GM18508 (cell line): ENCODE results near the gene SMIM27.

Experiments used
- ATAC-seq: cut with Tn5 transposase; IDR thresholded peaks from one replicate; pipeline ENCODE4 v1.9.1; 2021; ENCODE audit warnings: moderate number of reproducible peaks; ENCODE audit not compliant: insufficient read depth, unreplicated experiment

SMIM27 gene

DNA sequence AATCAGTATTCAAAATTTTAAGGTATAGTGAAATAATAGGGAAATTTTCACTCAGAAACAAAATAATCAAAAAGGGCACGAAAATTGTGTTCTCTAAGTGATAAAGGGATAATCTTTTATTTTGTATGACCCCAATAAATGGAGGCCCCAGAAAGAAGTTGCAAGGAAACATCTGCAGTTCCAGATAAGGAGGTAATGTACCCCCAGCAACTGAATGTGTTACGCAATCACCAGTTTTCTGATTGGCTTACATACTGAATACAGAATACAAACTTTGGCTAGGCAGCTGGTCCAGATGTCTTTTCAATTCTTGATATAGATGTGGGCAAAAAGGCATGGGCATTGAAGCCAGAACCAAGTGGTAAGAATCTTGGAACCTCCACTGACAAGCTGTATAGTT is 2.0 kb downstream of the SMIM27 start:
- no peak for ATAC-seq

GRCh38 chr9:32554591-32554990 is 2.5 kb downstream of the SMIM27 start:
- ATAC-seq = no peak

- no peak for ATAC-seq
Measured at GRCh38 chr9:32558408-32558934, 6.3 kb downstream of the SMIM27 start.

DNA sequence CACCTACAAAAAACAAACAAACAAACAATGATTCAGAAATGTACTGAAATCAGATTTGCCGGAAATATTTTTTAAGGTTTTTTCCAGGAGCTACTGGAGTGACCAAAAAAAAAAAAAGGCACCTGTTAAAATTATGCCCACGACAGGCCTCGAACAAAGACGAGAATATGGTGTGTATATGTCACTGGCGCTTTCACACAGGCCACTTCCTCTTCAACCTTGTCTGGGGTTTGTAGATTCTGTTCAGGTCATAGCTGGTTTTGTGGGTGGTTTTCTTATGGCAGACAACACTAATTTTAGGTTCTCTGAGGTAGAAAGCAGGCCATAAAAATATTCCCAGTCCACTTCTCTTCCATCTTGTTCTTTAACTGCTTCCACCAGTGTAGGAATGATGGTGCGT is 13.8 kb downstream of the SMIM27 start:
- ATAC-seq = no peak

DNA sequence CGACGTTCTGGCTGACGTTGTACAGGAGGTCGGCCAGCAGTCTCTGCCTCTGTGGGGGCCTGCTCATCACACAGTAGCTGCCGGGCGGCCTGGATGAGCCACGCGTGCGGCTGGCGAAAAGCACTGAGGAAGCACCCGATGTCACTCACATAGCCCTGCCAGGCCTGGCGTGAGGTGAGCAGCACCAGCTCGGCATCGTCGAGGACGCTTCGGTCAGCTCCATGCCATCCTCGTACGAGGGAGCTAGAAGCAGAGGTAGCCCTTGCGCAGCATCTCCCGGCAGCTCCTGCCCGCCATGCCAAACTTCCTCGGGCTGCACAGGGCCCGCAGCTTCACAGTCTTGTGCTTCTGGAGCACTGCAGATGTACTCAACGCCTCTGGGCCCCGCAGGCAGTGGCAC is 14.6 kb downstream of the SMIM27 start:
- ATAC-seq = no peak

- ATAC-seq = no peak
Measured at GRCh38 chr9:32570262-32570661, 18.1 kb downstream of the SMIM27 start.

GRCh38 chr9:32571969-32572899 is 20.1 kb downstream of the SMIM27 start:
- ATAC-seq = peak; percentile 90

GRCh38 chr9:32572900-32573523 is 20.9 kb downstream of the SMIM27 start, which contains the start of gene NDUFB6:
Gene NDUFB6, minus strand, starts transcription at chr9:32573159. Its CDS starts 99 bp downstream, at chr9:32573060.
- ATAC-seq = peak; percentile 81

GRCh38 chr9:32573821-32574220 is 21.7 kb downstream of the SMIM27 start:
- ATAC-seq = no peak

DNA sequence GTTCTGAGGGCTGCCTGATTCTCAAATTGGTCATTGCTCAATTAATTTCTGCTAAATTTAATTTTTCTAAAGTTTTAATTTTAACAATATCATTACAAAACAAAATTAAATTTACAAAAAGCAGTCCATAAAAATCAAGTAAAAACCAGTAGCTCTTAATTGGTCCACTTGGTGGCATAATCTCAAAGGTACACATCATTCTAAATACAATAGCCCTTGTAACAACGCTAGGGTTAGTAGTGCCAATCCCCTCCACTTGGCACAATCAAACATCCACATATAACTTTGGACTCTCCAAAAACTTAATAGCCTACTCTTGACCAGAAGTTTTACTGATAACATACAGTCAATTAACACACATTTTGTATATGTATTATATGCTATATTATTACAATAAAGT is 22.7 kb downstream of the SMIM27 start:
- no peak for ATAC-seq

GRCh38 chr9:32577316-32577715 is 25.2 kb downstream of the SMIM27 start:
- ATAC-seq = no peak

GRCh38 chr9:32578976-32579375 is 26.8 kb downstream of the SMIM27 start:
- ATAC-seq = no peak

GRCh38 chr9:32579706-32580331 is 27.7 kb downstream of the SMIM27 start:
- ATAC-seq = no peak

DNA sequence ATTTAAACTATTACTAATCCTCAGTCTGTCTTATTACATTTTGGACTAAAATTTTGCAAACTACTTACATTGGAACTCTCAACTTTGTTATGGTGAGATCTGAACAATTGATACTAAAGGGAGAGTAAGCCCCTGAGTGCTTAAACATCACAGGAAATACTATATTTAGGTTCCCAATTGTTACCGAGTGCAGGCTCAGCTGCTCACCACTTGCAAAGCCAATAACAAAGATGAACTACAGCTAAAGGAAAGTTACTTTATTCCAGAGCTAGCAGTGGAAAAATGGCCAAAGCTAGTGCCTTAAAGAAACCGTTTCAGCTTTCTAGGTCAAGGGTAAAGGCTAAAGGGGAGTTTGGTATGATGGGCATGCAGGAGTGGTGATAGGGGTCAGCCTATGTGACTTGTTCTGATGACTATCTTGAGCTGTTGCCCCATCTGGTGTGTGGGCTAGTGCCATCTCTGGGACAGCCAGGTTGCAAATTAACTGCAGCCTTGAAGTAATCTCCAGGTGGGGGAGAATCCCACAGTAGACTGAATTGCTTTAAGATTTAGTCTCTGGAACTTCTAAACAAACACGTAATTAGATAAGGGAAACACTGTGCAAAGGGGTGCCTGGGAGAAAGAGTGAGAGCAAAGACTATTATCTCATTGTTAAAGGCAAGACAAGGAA is 28.6 kb downstream of the SMIM27 start:
- ATAC-seq = no peak

DNA sequence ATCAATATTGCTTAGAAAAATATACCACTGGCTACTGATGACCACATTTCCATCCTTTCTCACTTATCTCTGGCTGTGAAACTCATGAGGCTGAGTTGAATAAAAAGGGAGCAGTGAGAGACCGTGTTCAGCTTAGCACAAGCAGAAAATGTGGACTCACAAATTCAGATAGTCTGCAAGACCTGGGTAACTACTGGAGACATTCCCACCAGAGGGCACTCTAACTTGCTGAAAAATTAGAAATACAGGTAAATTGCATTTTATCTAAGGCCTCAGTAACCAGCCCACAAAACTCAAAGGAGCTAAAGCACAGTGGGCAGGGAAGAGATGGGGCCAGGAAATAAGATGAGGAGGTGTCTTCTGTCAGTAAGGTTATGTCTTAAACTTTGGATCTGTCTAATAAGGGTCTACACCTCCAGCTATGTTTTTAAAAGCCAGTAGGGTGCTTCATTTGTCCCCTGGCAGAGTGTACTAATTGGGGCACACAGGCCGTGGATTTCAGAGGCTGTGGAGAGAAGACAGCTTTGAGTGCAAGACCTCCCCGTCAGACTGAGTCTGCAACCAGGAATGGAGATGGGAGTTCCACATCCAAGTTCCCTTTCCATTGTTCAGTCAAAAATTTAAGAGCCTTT is 29.5 kb downstream of the SMIM27 start:
- no peak for ATAC-seq

- ATAC-seq = no peak
Measured at GRCh38 chr9:32584784-32585183, 32.7 kb downstream of the SMIM27 start.

- ATAC-seq = no peak
Measured at GRCh38 chr9:32587901-32588300, 35.8 kb downstream of the SMIM27 start.

DNA sequence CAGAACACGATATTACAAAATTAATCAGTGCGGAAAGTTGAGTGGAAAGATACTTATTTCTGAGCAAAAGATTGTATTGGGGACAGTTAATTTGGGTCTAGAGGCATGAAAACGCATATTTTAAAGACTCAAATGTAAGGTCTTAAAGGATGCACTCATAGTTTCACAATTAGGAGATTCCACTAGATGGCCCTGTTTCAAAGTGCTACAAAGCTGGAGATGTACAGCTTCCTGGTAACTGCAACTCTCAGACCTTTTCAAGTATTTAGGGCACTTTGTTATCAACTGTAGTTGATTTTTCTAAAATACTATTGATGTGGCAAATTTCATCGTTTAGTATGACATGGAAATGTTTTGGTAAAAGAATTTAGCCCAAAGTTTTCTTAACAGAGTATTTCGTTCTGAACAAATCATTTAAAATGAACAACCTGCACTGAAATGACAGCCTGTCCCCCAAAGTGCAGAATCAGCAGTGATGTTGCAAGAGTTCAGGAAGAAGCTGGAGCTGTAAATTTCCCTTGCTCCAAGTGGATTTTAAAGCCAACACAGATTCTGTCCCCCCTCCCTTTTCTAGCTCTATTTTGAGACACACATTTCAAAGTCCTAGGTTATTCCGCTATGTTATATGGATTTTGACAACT is 37.1 kb downstream of the SMIM27 start:
- ATAC-seq = no peak

DNA sequence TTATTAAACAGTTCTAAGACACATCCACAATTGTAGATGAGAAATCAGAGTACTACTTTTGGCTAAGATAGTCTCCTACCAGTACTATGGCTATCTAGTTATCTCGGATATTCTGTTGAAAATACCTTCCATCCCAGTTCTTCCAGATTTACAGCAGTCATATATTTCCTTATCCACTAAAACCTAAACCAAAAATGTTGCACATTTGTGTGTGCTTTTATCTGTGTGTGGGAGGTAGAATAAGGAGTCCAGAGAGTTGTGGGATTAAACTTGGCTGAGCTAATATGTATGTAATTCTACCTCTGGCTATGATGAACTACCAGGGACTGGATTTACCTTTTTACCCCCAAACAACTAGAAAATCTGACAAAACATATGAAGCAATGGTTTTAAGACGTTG is 38.3 kb downstream of the SMIM27 start:
- ATAC-seq = no peak
